Transverse colon (tissue), 4 donors: ENCODE data around the gene OR10H5.

Experiments used
- POLR2AphosphoS5 ChIP-seq, 3 donors: sonication (generic); formaldehyde crosslinking; IDR thresholded peaks; one replicate each; pipeline ENCODE4 v1.6.1; 2016; ENCODE audit warnings: antibody characterized with exemption in 3 of 3
- TF ChIP-seq, protein P1 (sequence below), 5 experiments: fragments of 200-600 bp in 3 of 5; fragments of 450-650 bp in 2 of 5; sonication (generic) in 3 of 5; IDR thresholded peaks; 1 replicate in 2 of 5; 2 replicates in 3 of 5; pipeline ENCODE4 v1.5.1; 2016 to 2017; ENCODE audit warnings: antibody characterized with exemption in 5 of 5, inconsistent platforms in 3 of 5, mild to moderate bottlenecking in 2 of 5, moderate library complexity in 1 of 5

DNA sequence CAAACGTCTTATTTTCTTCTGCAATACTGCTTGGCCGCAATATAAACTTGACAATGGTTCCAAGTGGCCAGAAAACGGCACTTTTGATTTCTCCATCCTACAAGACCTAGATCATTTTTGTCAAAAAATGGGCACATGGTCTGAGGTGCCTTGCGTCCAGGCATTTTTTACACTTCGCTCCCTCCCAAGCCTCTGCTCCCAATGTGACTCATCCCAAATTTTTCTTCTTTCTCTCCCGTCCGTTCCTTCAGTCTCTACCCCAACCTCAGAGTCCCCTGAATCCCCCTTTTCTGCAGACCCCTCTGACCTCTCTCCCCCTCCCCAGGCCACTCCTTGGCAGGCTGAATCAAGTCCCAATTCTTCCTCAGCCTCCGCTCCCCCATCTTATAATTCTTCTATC, 42.3 kb downstream of the OR10H5 start:
- TF ChIP-seq, protein P1, sequence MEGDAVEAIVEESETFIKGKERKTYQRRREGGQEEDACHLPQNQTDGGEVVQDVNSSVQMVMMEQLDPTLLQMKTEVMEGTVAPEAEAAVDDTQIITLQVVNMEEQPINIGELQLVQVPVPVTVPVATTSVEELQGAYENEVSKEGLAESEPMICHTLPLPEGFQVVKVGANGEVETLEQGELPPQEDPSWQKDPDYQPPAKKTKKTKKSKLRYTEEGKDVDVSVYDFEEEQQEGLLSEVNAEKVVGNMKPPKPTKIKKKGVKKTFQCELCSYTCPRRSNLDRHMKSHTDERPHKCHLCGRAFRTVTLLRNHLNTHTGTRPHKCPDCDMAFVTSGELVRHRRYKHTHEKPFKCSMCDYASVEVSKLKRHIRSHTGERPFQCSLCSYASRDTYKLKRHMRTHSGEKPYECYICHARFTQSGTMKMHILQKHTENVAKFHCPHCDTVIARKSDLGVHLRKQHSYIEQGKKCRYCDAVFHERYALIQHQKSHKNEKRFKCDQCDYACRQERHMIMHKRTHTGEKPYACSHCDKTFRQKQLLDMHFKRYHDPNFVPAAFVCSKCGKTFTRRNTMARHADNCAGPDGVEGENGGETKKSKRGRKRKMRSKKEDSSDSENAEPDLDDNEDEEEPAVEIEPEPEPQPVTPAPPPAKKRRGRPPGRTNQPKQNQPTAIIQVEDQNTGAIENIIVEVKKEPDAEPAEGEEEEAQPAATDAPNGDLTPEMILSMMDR (IDR thresholded peaks at IDR 0.05), result no peak
- TF ChIP-seq POLR2AphosphoS5 (IDR thresholded peaks at IDR 0.05), result no peak
